ENCODE measurements around the gene GNG12.

DNA sequence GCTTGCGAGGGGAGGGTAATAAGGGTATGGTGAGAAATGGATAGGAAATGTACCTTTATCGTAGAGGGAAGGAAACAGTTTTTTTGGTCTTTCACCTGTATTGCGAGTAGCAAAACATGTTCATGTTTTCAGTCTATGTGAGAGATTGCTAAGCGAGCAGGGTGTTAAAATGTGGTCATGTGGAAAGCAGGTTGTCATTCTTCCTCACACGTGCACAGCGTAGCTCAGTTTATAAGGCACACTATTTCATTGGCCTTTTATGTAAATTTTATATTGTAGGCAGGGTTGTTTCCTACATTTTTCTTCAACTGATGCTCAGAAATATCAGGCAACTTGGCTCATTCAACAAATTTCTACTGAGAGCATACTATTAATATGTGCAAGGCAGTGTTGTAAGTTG is 18.5 kb upstream of the GNG12 start:
- TF ChIP-seq CTCF (conservative IDR thresholded peaks at IDR 0.05 in 1 of 2, IDR thresholded peaks at IDR 0.05 in 1 of 2; ENCODE audit: extremely low read depth in 1 of 2, insufficient read depth in 1 of 2, low read depth in 1 of 2, low read length in 2 of 2): no peak
- TF ChIP-seq EZH2 (IDR thresholded peaks at IDR 0.05; ENCODE audit: borderline replicate concordance, low read length): no peak
